Keratinocyte (primary cell): ENCODE data around the gene DDX42. TPM values are rescaled to one million over a fixed set of nuclear protein-coding genes. Genes with fewer than 3 reads are reported as not detected.

Experiments
- DNase-seq: peaks from one replicate; pipeline ENCODE4 v3.0.0-alpha.2; 2011; ENCODE audit warnings: low read depth, missing footprints, low spot score
- FAIRE-seq: peaks from 2 replicates; lab custom pipeline; 2011; peaks lifted over from hg19 to GRCh38; lab: Jason Lieb, UNC
- H2AFZ ChIP-seq: 2 replicates; pipeline ENCODE4 v1.6.0; 2012; ENCODE audit warnings: low read length, control low read depth, inconsistent platforms; ENCODE audit not compliant: control insufficient read depth
- H3K27ac ChIP-seq: 2 replicates; pipeline ENCODE4 v1.5.1; 2011; ENCODE audit warnings: low read length; ENCODE audit not compliant: control insufficient read depth, insufficient read depth
- H3K27me3 ChIP-seq: 3 replicates; pipeline ENCODE4 v1.6.0; 2011; ENCODE audit warnings: low read length; ENCODE audit not compliant: control insufficient read depth, insufficient read depth; ENCODE audit errors: extremely low read depth
- H3K36me3 ChIP-seq, 2 experiments: 2 replicates in 1 of 2; 3 replicates in 1 of 2; pipeline ENCODE4 v1.5.1; 2011; ENCODE audit warnings: low read length in 2 of 2, mild to moderate bottlenecking in 1 of 2; ENCODE audit not compliant: control insufficient read depth in 2 of 2, insufficient read depth in 2 of 2; ENCODE audit errors: extremely low read depth in 1 of 2
- H3K4me1 ChIP-seq: 3 replicates; pipeline ENCODE4 v1.5.1; 2011; ENCODE audit warnings: low read length; ENCODE audit not compliant: control insufficient read depth, insufficient read depth; ENCODE audit errors: extremely low read depth
- H3K4me2 ChIP-seq: 3 replicates; pipeline ENCODE4 v1.6.0; 2011; ENCODE audit warnings: low read depth, low read length; ENCODE audit not compliant: control insufficient read depth, insufficient read depth; ENCODE audit errors: extremely low read depth
- H3K4me3 ChIP-seq, 3 experiments: fragments of 200-600 bp in 1 of 3; sonication (generic) in 1 of 3; 2 replicates in 2 of 3; 3 replicates in 1 of 3; pipeline ENCODE4 v1.5.1; 2011 to 2016; ENCODE audit warnings: low read length in 3 of 3, mild to moderate bottlenecking in 3 of 3, control low read depth in 2 of 3, inconsistent platforms in 1 of 3, low read depth in 1 of 3, mixed read lengths in 1 of 3, mixed run types in 1 of 3, moderate library complexity in 1 of 3; ENCODE audit not compliant: control insufficient read depth in 2 of 3, insufficient read depth in 2 of 3; ENCODE audit errors: extremely low read depth in 1 of 3
- H3K79me2 ChIP-seq: 2 replicates; pipeline ENCODE4 v1.6.0; 2012; ENCODE audit warnings: low read length; ENCODE audit not compliant: control insufficient read depth, insufficient read depth
- H3K9ac ChIP-seq: 3 replicates; pipeline ENCODE4 v1.6.0; 2011; ENCODE audit warnings: low read length; ENCODE audit not compliant: control insufficient read depth, insufficient read depth; ENCODE audit errors: extremely low read depth
- H3K9me1 ChIP-seq: 3 replicates; pipeline ENCODE4 v1.6.0; 2011; ENCODE audit warnings: low read length; ENCODE audit not compliant: control insufficient read depth, insufficient read depth; ENCODE audit errors: extremely low read depth
- H3K9me3 ChIP-seq: 2 replicates; pipeline ENCODE4 v1.5.1; 2012; ENCODE audit warnings: low read depth, low read length; ENCODE audit not compliant: control insufficient read depth
- H4K20me1 ChIP-seq: 3 replicates; pipeline ENCODE4 v1.6.0; 2011; ENCODE audit warnings: low read length; ENCODE audit not compliant: control insufficient read depth, insufficient read depth; ENCODE audit errors: extremely low read depth
- CTCF ChIP-seq, 3 experiments: IDR thresholded peaks in 1 of 3; conservative IDR thresholded peaks in 1 of 3; optimal IDR thresholded peaks in 1 of 3; 2 replicates in 2 of 3; 3 replicates in 1 of 3; pipeline versions ENCODE3 to v1.5.1; 2011; ENCODE audit warnings: low read length in 3 of 3, mild to moderate bottlenecking in 3 of 3, moderate library complexity in 2 of 3, control low read depth in 1 of 3, inconsistent platforms in 1 of 3; ENCODE audit not compliant: insufficient read depth in 2 of 3; ENCODE audit errors: extremely low read depth in 1 of 3
- EZH2 ChIP-seq: IDR thresholded peaks from one replicate; pipeline ENCODE4 v1.6.1; 2012; ENCODE audit warnings: inconsistent platforms, mild to moderate bottlenecking, low read length, moderate library complexity
- dilution Hi-C: fragments of 300-500 bp; cut with MboI; formaldehyde crosslinking; loops from one replicate; pipeline ENCODE4 v1.7.0; 2020; ENCODE audit warnings: low sequenced_read_pairs; ENCODE audit not compliant: extremely low pct_ligation_motif_present
- polyA plus RNA-seq, 5 experiments: library from polyadenylated mRNA; depleted of rRNA in 3 of 5; stranded (reverse) in 3 of 5; stranded (forward) in 1 of 5; unstranded in 1 of 5; fragments of >200 nt; gene quantifications; 1 replicate in 1 of 5; 2 replicates in 3 of 5; 3 replicates in 1 of 5; pipeline versions ENCODE4 v1.2.1 to v1.2.3, GENCODE V29; 2011 to 2012; ENCODE audit warnings: missing spikeins in 2 of 5, low read depth in 1 of 5, low replicate concordance in 1 of 5

DDX42 gene
- polyA plus RNA-seq, 1 donor (not counting 4 experiments of a cell fraction or from before 2014, with no cell fraction given) = 116 TPM

DNA sequence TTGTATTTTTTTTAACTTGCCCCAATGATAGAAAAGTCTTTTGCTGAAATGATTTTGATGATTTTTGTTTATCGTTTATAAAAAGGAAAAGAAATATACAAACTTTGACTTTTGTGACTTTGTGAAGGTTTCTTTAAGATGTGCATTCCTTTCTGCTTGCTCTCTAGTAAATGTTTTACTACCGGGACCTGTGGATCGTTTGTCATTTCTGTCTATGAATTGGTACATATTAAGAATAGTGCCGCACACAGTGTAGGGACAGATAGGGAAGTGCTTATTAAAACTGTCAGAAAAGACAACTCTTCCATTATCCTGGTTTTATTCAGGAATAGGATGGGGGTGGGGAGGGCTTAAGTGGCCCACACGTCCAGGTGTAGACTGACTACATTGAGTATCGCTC is 45.2 kb downstream of the DDX42 start:
- peaks cover 9% of the 10 kb centered on the region for H4K20me1 ChIP-seq
- H3K9me1 ChIP-seq = no peaks in the 10 kb centered on the region
- H3K4me2 ChIP-seq = no peak overlapping the region
- no peak overlapping the region for H3K4me3 ChIP-seq
- H3K79me2 ChIP-seq = peaks cover 15% of the 10 kb centered on the region
- no peak overlapping the region for H2AFZ ChIP-seq
- no peak for FAIRE-seq
- no peak overlapping the region for H3K9ac ChIP-seq
- dilution Hi-C loops = loop anchor here (5.0 kb wide), 1 partner anchor 37 kb away; no protein-coding TSS in a partner anchor
- no peaks in the 10 kb centered on the region for H3K27me3 ChIP-seq
- no peaks in the 10 kb centered on the region for H3K9me3 ChIP-seq
- H3K4me1 ChIP-seq = no peaks in the 10 kb centered on the region
- no peak for DNase-seq
- TF ChIP-seq EZH2 (no peak), CTCF (optimal IDR thresholded peaks at IDR 0.05 in 1 of 3, IDR thresholded peaks at IDR 0.05 in 1 of 3, conservative IDR thresholded peaks at IDR 0.05 in 1 of 3; ENCODE audit: extremely low read depth in 1 of 3, insufficient read depth in 2 of 3, low read length in 3 of 3) (no peak)
- no peak overlapping the region for H3K27ac ChIP-seq
- peaks cover 64 to 71% of the 10 kb centered on the region in 2 experiments for H3K36me3 ChIP-seq

- dilution Hi-C loops = loop anchor here (5.0 kb wide), 1 partner anchor 38 kb away; no protein-coding TSS in a partner anchor
- Histone ChIP-seq H3K9ac (no peak overlapping the region), H3K36me3 (peaks cover 67 to 75% of the 10 kb centered on the region in 2 experiments), H3K9me3 (no peaks in the 10 kb centered on the region), H3K9me1 (no peaks in the 10 kb centered on the region), H3K4me2 (no peak overlapping the region), H2AFZ (no peak overlapping the region), H3K4me3 (no peak overlapping the region), H3K27me3 (no peaks in the 10 kb centered on the region), H3K27ac (no peak overlapping the region), H3K79me2 (peaks cover 19% of the 10 kb centered on the region), H4K20me1 (peaks cover 9% of the 10 kb centered on the region), H3K4me1 (no peaks in the 10 kb centered on the region)
- no peak for FAIRE-seq
- TF ChIP-seq CTCF (optimal IDR thresholded peaks at IDR 0.05 in 1 of 3, IDR thresholded peaks at IDR 0.05 in 1 of 3, conservative IDR thresholded peaks at IDR 0.05 in 1 of 3; ENCODE audit: extremely low read depth in 1 of 3, insufficient read depth in 2 of 3, low read length in 3 of 3) (no peak), EZH2 (no peak)
- no peak for DNase-seq
Observed at GRCh38 chr17:63819585-63820537, 45.9 kb downstream of the DDX42 start.
